ENCODE measurements around the gene NFIC.

NFIC gene

GRCh38 chr19:3454656-3455392 lies 88.4 kb downstream of the NFIC start:
- DNase-seq (ENCODE audit: low read depth) = no peak

GRCh38 chr19:3455393-3455955 lies 89.1 kb downstream of the NFIC start:
- DNase-seq (ENCODE audit: low read depth) = no peak

GRCh38 chr19:3455960-3456601 lies 89.7 kb downstream of the NFIC start:
- DNase-seq (ENCODE audit: low read depth) = no peak

GRCh38 chr19:3456925-3457527 lies 90.6 kb downstream of the NFIC start:
- DNase-seq (ENCODE audit: low read depth) = no peak

GRCh38 chr19:3457528-3458228 lies 91.3 kb downstream of the NFIC start:
- DNase-seq (ENCODE audit: low read depth) = no peak

GRCh38 chr19:3458229-3459088 lies 92.1 kb downstream of the NFIC start:
- DNase-seq (ENCODE audit: low read depth) = no peak

- no peak for DNase-seq (ENCODE audit: low read depth)
Measured at GRCh38 chr19:3459089-3459881, 92.9 kb downstream of the NFIC start.

DNA sequence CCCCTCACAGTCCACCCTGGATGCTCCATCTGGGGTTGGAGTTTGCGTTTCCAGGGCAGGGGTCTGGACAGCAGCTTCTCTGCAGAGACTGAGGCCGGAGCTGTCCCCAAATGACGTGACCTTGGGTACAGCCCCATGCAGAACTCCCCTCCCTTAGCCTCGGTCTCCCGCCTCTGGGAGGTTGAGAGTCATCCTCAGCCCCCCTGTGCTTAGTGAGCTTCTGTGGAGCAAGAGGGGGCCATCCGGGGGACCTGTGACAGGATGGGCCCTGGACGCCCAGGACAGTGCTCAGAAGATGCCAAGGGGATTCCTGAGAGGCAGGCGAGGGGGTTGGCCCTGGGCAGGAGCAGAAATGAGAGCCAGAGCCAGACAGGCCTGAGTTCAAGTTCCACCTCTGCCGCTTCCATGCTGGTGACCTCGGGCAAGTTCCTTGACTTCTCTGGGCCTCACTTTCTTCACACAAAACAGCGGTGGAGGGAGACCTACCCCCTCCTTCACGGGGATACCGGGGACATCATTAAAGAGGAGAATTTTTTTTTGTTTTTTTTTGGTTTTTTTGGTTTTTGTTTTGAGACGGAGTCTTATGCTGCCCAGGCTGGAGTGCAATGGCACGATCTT lies 93.7 kb downstream of the NFIC start:
- no peak for DNase-seq (ENCODE audit: low read depth)

GRCh38 chr19:3462991-3463713 lies 96.8 kb downstream of the NFIC start:
- DNase-seq (ENCODE audit: low read depth) = no peak

DNA sequence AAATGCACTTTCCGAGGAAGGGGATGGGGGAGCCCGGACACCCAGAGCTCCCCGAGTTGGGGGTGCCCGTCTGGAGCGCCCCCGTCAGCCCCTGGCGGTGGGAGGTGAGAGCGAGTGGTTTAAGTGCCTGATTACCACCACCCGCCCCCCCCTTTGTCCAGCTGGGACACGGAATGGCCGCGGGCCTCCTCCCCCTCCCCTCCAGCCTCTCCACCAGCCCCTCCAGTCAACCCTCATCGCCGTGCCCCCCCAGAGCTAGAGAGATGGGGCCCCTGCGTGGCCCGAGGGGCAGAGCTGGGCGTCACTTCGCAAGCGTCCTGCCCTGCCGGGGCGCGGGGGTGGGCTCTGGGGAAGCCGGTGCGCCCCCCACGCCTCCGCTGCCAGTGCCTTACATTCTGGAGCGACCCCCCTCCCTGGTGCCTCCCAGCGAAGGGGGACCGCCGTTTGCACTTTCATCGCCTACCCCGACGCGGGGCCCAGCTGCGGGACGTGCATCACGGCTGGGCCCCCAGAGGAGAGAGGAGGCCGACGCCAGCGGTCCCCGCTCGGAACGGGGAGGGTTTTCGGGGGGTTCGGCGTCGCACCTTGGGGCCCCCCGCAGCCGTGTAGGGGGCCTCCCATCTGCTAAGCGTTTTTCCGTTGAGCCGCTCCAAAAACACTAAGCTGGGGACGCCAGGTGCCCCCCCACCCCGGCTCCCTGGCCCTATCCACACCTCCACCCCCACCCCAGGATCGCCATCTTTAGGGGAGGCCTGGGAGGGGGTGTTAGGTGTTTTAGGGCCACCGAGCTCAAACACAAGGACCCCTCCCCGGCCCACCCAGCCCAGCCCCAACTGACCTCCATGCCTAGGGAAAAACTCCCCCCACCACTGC lies 97.6 kb downstream of the NFIC start:
- DNase-seq (ENCODE audit: low read depth) = no peak

GRCh38 chr19:3464587-3465235 lies 98.3 kb downstream of the NFIC start:
- DNase-seq (ENCODE audit: low read depth) = no peak

DNA sequence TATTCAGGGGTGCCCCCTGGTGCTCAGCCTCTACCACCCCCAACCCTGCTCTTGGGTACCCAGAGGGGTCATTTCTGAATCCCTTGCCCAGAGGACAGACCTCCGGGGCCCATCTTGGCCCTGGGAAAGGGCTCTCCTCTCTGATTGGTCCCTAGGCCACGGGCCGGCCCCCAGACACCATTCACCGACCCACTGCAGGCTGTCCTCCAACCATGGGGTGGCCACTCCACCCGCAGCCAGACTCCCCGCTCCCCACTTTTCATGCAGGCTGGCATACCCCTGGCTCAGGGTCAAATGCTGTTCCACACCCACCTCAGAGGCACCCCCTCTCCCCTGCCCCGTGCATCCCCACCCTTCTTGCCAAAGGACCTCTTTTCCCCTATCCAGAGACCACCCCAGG lies 99.2 kb downstream of the NFIC start:
- no peak for DNase-seq (ENCODE audit: low read depth)

GRCh38 chr19:3466635-3467034 lies 100.3 kb downstream of the NFIC start:
- DNase-seq (ENCODE audit: low read depth) = no peak

DNA sequence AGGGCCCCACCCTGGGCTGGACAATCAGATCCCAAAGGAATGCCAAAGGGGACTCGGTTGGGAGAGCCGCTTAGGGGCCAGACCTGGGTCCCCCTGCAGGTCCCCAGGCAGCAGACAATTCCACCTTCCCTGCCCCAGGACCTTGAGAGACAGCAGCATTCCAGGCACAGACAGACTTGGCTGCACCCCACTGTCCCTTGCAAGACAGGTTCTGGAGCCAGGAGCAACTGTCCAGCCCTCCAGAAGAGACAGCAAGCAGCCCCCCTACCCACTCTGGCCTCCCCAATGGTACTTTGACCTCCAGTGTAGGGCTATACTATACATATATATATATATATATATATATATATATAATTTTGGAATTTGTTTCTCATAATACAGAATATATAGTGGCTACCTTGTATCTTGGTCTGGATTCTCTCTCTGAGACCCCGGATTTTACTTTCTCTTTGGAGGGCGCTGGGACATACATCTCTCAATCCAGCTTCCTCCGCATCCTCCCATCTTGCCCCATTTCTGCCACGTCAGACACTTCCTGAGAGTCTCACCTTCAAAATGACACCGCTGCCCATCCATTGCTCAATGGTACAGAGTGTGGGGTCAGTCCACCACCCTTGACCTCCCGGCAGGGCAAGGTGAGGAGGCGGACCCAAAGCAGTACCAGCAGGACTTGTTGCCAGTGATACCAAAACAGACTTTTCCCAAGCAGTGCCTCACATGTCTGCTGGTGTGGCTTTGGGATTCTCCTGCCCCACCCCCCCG lies 101.2 kb downstream of the NFIC start:
- DNase-seq (ENCODE audit: low read depth) = no peak

DNA sequence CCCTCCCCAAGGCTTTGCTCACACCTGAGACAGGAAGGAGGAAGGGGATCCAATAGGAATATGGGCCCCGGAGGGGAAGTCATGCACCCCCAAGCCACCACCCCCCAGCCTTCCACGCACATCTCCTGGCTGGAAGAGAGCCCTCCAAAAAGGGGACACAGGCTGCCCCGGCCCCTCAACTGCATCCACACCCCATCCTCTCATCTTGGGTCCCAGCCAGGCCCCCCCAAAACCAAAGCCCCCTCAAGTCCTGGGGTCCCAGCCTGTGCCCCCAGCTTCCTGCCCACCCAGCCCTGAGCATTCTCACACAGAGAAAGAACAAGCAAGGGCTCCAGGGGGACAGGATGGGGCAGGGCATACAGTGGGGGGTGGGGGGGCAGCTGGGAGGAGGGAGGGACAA lies 101.8 kb downstream of the NFIC start:
- DNase-seq (ENCODE audit: low read depth) = no peak

DNA sequence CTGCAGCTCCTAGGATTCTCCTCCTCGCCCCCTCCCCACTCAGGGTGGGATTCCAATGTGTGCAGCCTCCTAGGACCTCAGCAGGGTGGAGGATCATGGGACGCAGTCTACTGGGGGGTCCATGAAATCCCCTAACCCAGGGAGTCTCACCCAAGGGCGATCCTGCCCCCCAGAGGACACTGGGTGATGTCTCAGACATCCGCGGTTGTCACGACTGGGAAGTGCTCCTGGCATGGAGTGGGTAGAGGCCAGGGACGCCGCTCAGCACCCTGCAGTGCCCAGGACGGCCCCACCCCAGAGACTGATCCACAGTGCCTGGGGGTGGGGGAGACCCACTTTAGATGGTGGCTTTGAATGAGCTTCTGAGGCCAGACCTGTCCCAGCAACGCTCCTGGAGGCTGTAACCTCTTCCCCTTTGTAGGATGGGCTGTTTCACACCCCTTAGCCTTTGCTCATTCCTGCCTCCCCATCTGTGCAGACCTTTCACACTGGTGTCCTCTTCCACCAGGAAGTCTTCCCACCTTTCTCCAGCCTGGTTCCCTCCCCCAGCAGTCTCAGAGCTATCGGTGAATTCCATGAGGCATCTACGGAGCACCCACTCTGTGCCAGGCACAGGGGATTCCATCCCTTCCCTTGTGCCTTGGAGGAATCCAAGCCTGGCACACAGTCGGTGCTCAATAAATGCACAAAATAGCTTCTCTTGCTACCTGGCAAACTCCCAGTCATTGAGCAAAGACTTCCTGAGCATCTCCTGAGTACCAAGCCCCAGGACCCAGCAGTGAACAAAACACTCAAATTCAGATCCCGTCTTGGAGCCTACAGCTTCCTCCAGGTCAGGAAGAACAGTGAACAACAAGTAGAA lies 103.5 kb downstream of the NFIC start:
- no peak for DNase-seq (ENCODE audit: low read depth)
